Activated CD4-positive, alpha-beta T cell treated with anti-CD3 and anti-CD28 coated beads, Interleukin-2, amount 50 U/mL, for 4 hours (primary cell): ENCODE data around the gene MYLK.

Source experiments
- DNase-seq, 2 experiments: peaks; one replicate each; pipeline ENCODE4 v3.0.0-alpha.2; 2020

The MYLK gene

GRCh38 chr3:123584284-123584987 is 299.7 kb downstream of the MYLK start:
- DNase-seq = peak in 1 of 2 experiments; percentile 25

- no peak for DNase-seq
Measured at GRCh38 chr3:123583561-123583960, 300.6 kb downstream of the MYLK start.

- no peak for DNase-seq
Measured at GRCh38 chr3:123582315-123582714, 301.8 kb downstream of the MYLK start.

GRCh38 chr3:123576122-123576521 is 308.0 kb downstream of the MYLK start:
- DNase-seq = no peak

GRCh38 chr3:123571973-123572365 is 312.2 kb downstream of the MYLK start:
- no peak for DNase-seq

- no peak for DNase-seq
Measured at GRCh38 chr3:123571264-123571972, 312.7 kb downstream of the MYLK start.

- no peak for DNase-seq
Measured at GRCh38 chr3:123568875-123569274, 315.3 kb downstream of the MYLK start.

- no peak for DNase-seq
Measured at GRCh38 chr3:123568034-123568433, 316.1 kb downstream of the MYLK start.

GRCh38 chr3:123564056-123564455 is 320.1 kb downstream of the MYLK start:
- no peak for DNase-seq

- no peak for DNase-seq
Measured at GRCh38 chr3:123562547-123562946, 321.6 kb downstream of the MYLK start.

GRCh38 chr3:123561188-123561587 is 322.9 kb downstream of the MYLK start:
- DNase-seq = no peak
